HL-60 (cell line): ENCODE data around the gene NKX2-3.

Experiments used
- DNase-seq, 2 experiments: peaks; one replicate each; pipeline ENCODE4 v3.0.0-alpha.2; 2010 to 2020; ENCODE audit warnings: low read depth in 1 of 2, low spot score in 1 of 2
- H3K27ac ChIP-seq: fragments of 250-450 bp; sonication (Bioruptor Pico); replicated peaks from 2 replicates; pipeline ENCODE4 v1.5.1; 2020; ENCODE audit warnings: mild to moderate bottlenecking, moderate library complexity
- H3K27me3 ChIP-seq: fragments of 250-450 bp; sonication (Bioruptor Pico); 2 replicates; pipeline ENCODE4 v1.5.1; 2021; ENCODE audit warnings: mild to moderate bottlenecking, moderate library complexity; ENCODE audit not compliant: insufficient read depth, poor library complexity, severe bottlenecking
- H3K4me3 ChIP-seq: replicated peaks from 2 replicates; pipeline ENCODE4 v1.5.1; 2011; ENCODE audit warnings: mild to moderate bottlenecking, control low read depth, low read length; ENCODE audit not compliant: insufficient read depth
- GABPA ChIP-seq: IDR thresholded peaks from 2 replicates; pipeline ENCODE4 v1.6.1; 2012; ENCODE audit warnings: low read depth
- POLR2AphosphoS5 ChIP-seq: IDR thresholded peaks from 2 replicates; pipeline ENCODE4 v1.6.1; 2012; ENCODE audit warnings: low read depth
- REST ChIP-seq: IDR thresholded peaks from 2 replicates; pipeline ENCODE4 v1.6.1; 2012; ENCODE audit warnings: low read depth; ENCODE audit not compliant: insufficient replicate concordance
- SPI1 ChIP-seq: IDR thresholded peaks from 2 replicates; pipeline ENCODE4 v1.6.1; 2012; ENCODE audit warnings: low read depth, mild to moderate bottlenecking, borderline replicate concordance
- TF ChIP-seq, protein P1 (sequence below): IDR thresholded peaks from one replicate; pipeline ENCODE4 v1.5.1; 2011; ENCODE audit warnings: low read length, control low read depth, inconsistent platforms; ENCODE audit not compliant: insufficient read depth

NKX2-3 gene

DNA sequence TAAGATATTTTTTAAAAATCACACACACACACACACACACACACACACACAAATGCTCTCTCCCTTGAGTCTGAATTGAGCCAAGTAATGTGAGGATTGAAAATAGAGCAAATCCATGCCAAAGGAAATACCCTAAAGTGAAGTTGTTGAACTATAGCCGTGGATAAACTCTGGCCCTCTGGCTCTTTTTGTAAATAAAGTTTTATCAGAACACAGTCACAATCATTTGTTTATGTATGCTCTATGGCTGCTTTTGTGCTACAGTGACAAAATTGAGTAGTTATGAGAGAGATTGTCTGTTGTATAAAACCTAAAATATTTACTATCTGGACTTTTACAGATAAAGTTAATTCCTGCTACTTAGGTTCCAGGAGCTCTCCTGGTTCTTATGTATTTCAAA, 39.1 kb downstream of the NKX2-3 start:
- no peak for DNase-seq
- no peak overlapping the region for H3K27ac ChIP-seq
- no peak overlapping the region for H3K4me3 ChIP-seq
- H3K27me3 ChIP-seq: no peaks in the 10 kb centered on the region
- TF ChIP-seq SPI1: no peak
- TF ChIP-seq POLR2AphosphoS5: no peak
- TF ChIP-seq REST: no peak
- TF ChIP-seq GABPA: no peak
- TF ChIP-seq, protein P1, sequence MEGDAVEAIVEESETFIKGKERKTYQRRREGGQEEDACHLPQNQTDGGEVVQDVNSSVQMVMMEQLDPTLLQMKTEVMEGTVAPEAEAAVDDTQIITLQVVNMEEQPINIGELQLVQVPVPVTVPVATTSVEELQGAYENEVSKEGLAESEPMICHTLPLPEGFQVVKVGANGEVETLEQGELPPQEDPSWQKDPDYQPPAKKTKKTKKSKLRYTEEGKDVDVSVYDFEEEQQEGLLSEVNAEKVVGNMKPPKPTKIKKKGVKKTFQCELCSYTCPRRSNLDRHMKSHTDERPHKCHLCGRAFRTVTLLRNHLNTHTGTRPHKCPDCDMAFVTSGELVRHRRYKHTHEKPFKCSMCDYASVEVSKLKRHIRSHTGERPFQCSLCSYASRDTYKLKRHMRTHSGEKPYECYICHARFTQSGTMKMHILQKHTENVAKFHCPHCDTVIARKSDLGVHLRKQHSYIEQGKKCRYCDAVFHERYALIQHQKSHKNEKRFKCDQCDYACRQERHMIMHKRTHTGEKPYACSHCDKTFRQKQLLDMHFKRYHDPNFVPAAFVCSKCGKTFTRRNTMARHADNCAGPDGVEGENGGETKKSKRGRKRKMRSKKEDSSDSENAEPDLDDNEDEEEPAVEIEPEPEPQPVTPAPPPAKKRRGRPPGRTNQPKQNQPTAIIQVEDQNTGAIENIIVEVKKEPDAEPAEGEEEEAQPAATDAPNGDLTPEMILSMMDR: no peak

- DNase-seq: no peak
- Histone ChIP-seq H3K27ac (no peak overlapping the region), H3K27me3 (no peaks in the 10 kb centered on the region), H3K4me3 (no peak overlapping the region)
- TF ChIP-seq, protein P1: no peak
- TF ChIP-seq REST (no peak), POLR2AphosphoS5 (no peak), SPI1 (no peak), GABPA (no peak)
Measured at GRCh38 chr10:99573790-99574189, 41.0 kb downstream of the NKX2-3 start.

DNA sequence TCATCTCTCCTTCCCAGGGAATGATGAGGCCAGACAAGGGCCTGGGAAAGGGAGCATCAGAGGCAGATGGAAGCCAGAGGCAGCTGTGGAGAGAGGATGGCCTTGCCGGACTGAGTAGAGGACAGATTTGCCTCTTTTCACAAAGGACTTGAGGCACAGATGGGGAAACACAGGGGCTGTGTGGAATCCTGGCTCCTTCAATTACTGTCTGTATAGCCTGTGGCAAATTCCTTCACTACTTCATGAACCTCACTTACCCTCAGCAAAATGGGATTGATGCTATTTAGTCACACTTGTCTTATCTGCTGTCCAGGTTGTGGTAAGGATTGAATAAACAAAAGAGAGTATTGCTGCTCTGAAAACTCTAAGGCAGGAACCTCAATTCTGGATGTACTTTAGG, 47.2 kb downstream of the NKX2-3 start:
- H3K27me3 ChIP-seq: no peaks in the 10 kb centered on the region
- TF ChIP-seq, protein P1: no peak
- no peak for TF ChIP-seq GABPA
- no peak for TF ChIP-seq SPI1
- no peak for TF ChIP-seq REST
- TF ChIP-seq POLR2AphosphoS5: no peak
- DNase-seq: no peak
- no peak overlapping the region for H3K27ac ChIP-seq
- no peak overlapping the region for H3K4me3 ChIP-seq
